HEK293 (cell line): ENCODE data around the gene COL15A1.

ENCODE experiments used
- CTCF ChIA-PET: fragments of 350-600 bp; formaldehyde crosslinking; extraction: SDS; loops from one replicate; lab custom pipeline; 2021; ENCODE audit warnings: antibody characterized with exemption; lab: Yijun Ruan, JAX
- POLR2A ChIA-PET: fragments of 300-600 bp; formaldehyde crosslinking; extraction: SDS; loops from one replicate; lab custom pipeline; 2020; ENCODE audit warnings: antibody characterized with exemption, inconsistent platforms; lab: Yijun Ruan, JAX
- H3K27ac ChIP-seq: fragments of 200-500 bp; sonication (Bioruptor generic); 2 replicates; pipeline ENCODE4 v1.5.1; 2014; ENCODE audit warnings: low read depth, low read length, control low read depth, inconsistent platforms; ENCODE audit errors: extremely low read depth
- H3K36me3 ChIP-seq, 2 experiments: fragments of 200-500 bp in 1 of 2; sonication (Bioruptor generic) in 1 of 2; 1 replicate in 1 of 2; 2 replicates in 1 of 2; pipeline ENCODE4 v1.5.1; 2014 to 2017; ENCODE audit warnings: inconsistent platforms in 2 of 2, low read length in 2 of 2; ENCODE audit not compliant: control insufficient read depth in 2 of 2, insufficient read depth in 1 of 2
- H3K4me1 ChIP-seq: fragments of 200-500 bp; sonication (Bioruptor generic); 2 replicates; pipeline ENCODE4 v1.5.1; 2014; ENCODE audit warnings: mild to moderate bottlenecking, low read length, inconsistent platforms; ENCODE audit not compliant: control insufficient read depth, insufficient read depth
- H3K4me3 ChIP-seq: 2 replicates; pipeline ENCODE4 v1.5.1; 2011; ENCODE audit warnings: low read depth, mild to moderate bottlenecking, control low read depth, low read length, moderate library complexity
- H3K9me3 ChIP-seq: fragments of 200-500 bp; sonication (Bioruptor generic); 2 replicates; pipeline ENCODE4 v1.5.1; 2014; ENCODE audit warnings: low read depth, low read length, inconsistent platforms; ENCODE audit not compliant: control insufficient read depth, insufficient read depth
- HOXD13 ChIP-seq: sonication (generic); formaldehyde crosslinking; IDR thresholded peaks from 2 replicates; pipeline ENCODE4 v1.8.0; 2022; ENCODE audit warnings: missing genetic modification reagents, borderline replicate concordance
- KLF17 ChIP-seq: fragments of 450-650 bp; formaldehyde crosslinking; IDR thresholded peaks from 2 replicates; pipeline ENCODE4 v1.5.1; 2016; ENCODE audit warnings: missing biosample characterization, missing genetic modification characterization
- SALL2 ChIP-seq: fragments of 450-650 bp; formaldehyde crosslinking; IDR thresholded peaks from 2 replicates; pipeline ENCODE4 v1.5.0; 2017; ENCODE audit warnings: missing biosample characterization, mild to moderate bottlenecking, missing genetic modification characterization, borderline replicate concordance
- SP2 ChIP-seq: fragments of 450-650 bp; formaldehyde crosslinking; IDR thresholded peaks from 2 replicates; pipeline ENCODE4 v1.5.1; 2016; ENCODE audit warnings: missing biosample characterization, missing genetic modification characterization
- TCF7L2 ChIP-seq: IDR thresholded peaks from 2 replicates; pipeline ENCODE4 v1.6.1; 2011; ENCODE audit warnings: low read depth, mild to moderate bottlenecking, inconsistent platforms, low read length, moderate library complexity, borderline replicate concordance
- ZBTB10 ChIP-seq: fragments of 450-650 bp; formaldehyde crosslinking; IDR thresholded peaks from 2 replicates; pipeline ENCODE4 v1.5.1; 2016; ENCODE audit warnings: missing biosample characterization, missing genetic modification characterization
- ZBTB20 ChIP-seq: fragments of 450-650 bp; formaldehyde crosslinking; IDR thresholded peaks from 2 replicates; pipeline ENCODE4 v1.5.1; 2016; ENCODE audit warnings: missing biosample characterization, missing genetic modification characterization
- ZBTB26 ChIP-seq: fragments of 450-650 bp; formaldehyde crosslinking; optimal IDR thresholded peaks from 2 replicates; pipeline ENCODE3; 2016; ENCODE audit warnings: missing biosample characterization, mild to moderate bottlenecking, missing genetic modification characterization
- ZNF121 ChIP-seq: fragments of 450-650 bp; formaldehyde crosslinking; IDR thresholded peaks from 2 replicates; pipeline ENCODE4 v1.5.1; 2016; ENCODE audit warnings: missing biosample characterization, missing genetic modification characterization
- ZNF174 ChIP-seq: fragments of 450-650 bp; formaldehyde crosslinking; IDR thresholded peaks from 2 replicates; pipeline ENCODE4 v1.5.0; 2017; ENCODE audit warnings: missing biosample characterization, mild to moderate bottlenecking, missing genetic modification characterization
- ZNF184 ChIP-seq: fragments of 450-650 bp; IDR thresholded peaks from 2 replicates; pipeline ENCODE4 v1.5.1; 2018; ENCODE audit warnings: missing biosample characterization, mild to moderate bottlenecking, missing genetic modification characterization
- ZNF19 ChIP-seq: fragments of 450-650 bp; formaldehyde crosslinking; IDR thresholded peaks from 2 replicates; pipeline ENCODE4; 2016; ENCODE audit warnings: missing biosample characterization, missing genetic modification characterization, low read depth
- ZNF239 ChIP-seq: fragments of 450-650 bp; formaldehyde crosslinking; IDR thresholded peaks from 2 replicates; pipeline ENCODE4 v1.5.1; 2016; ENCODE audit warnings: missing biosample characterization, missing genetic modification characterization
- ZNF311 ChIP-seq: fragments of 450-650 bp; formaldehyde crosslinking; IDR thresholded peaks from 2 replicates; pipeline ENCODE4 v1.5.1; 2017; ENCODE audit warnings: missing biosample characterization, missing genetic modification characterization, borderline replicate concordance
- ZNF335 ChIP-seq: fragments of 450-650 bp; formaldehyde crosslinking; conservative IDR thresholded peaks from 2 replicates; pipeline ENCODE4 v1.5.1; 2016; ENCODE audit warnings: missing biosample characterization, missing genetic modification characterization
- ZNF362 ChIP-seq: fragments of 450-650 bp; formaldehyde crosslinking; IDR thresholded peaks from 2 replicates; pipeline ENCODE4 v1.5.1; 2016; ENCODE audit warnings: missing biosample characterization, missing genetic modification characterization
- ZNF544 ChIP-seq: fragments of 450-650 bp; formaldehyde crosslinking; IDR thresholded peaks from 2 replicates; pipeline ENCODE4 v1.5.0; 2017; ENCODE audit warnings: missing biosample characterization, missing genetic modification characterization
- ZNF621 ChIP-seq: fragments of 450-650 bp; formaldehyde crosslinking; IDR thresholded peaks from 2 replicates; pipeline ENCODE4 v1.5.1; 2017; ENCODE audit warnings: missing biosample characterization, missing genetic modification characterization
- ZNF704 ChIP-seq: fragments of 450-650 bp; formaldehyde crosslinking; IDR thresholded peaks from 2 replicates; pipeline ENCODE4 v1.5.1; 2016; ENCODE audit warnings: missing biosample characterization, missing genetic modification characterization
- ZNF837 ChIP-seq: fragments of 450-650 bp; formaldehyde crosslinking; IDR thresholded peaks from 2 replicates; pipeline ENCODE4 v1.5.1; 2016; ENCODE audit warnings: missing biosample characterization, missing genetic modification characterization

The COL15A1 gene

GRCh38 chr9:99002706-99003105 is 59.0 kb downstream of the COL15A1 start:
- CTCF ChIA-PET = interaction anchor here (0.6 to 8.8 kb wide), 9 partner anchors 11 to 249 kb away, joined by 3 to 105 read pairs (median 3); no protein-coding TSS in a partner anchor
- no peaks in the 10 kb centered on the region for H3K4me1 ChIP-seq
- no peaks in the 10 kb centered on the region for H3K36me3 ChIP-seq
- TF ChIP-seq HOXD13 (CRISPR knock-in tag) (no peak), ZBTB26 (tag by site-specific recombination) (no peak), ZNF311 (no peak), ZNF239 (tag by site-specific recombination) (no peak), ZNF19 (tag by site-specific recombination) (no peak), ZNF121 (no peak)
- no peak overlapping the region for H3K27ac ChIP-seq
- POLR2A ChIA-PET = no interaction called here
- no peak overlapping the region for H3K4me3 ChIP-seq
- H3K9me3 ChIP-seq = no peaks in the 10 kb centered on the region

- Histone ChIP-seq H3K27ac (no peak overlapping the region), H3K4me3 (no peak overlapping the region), H3K36me3 (no peaks in the 10 kb centered on the region), H3K4me1 (no peaks in the 10 kb centered on the region), H3K9me3 (no peaks in the 10 kb centered on the region)
- CTCF ChIA-PET = interaction anchor here (1.1 to 8.8 kb wide), 5 partner anchors 12 to 154 kb away, joined by 3 to 105 read pairs (median 4); no protein-coding TSS in a partner anchor
- no peak for TF ChIP-seq SP2 (tag by site-specific recombination)
- POLR2A ChIA-PET = no interaction called here
Observed at GRCh38 chr9:99003308-99003707, 59.6 kb downstream of the COL15A1 start.

- Histone ChIP-seq H3K4me1 (no peaks in the 10 kb centered on the region), H3K27ac (no peak overlapping the region), H3K36me3 (no peaks in the 10 kb centered on the region), H3K4me3 (no peak overlapping the region), H3K9me3 (no peaks in the 10 kb centered on the region)
- TF ChIP-seq ZNF362 (tag by site-specific recombination) (no peak), ZNF335 (no peak), ZNF184 (tag by site-specific recombination) (no peak), ZBTB20 (tag by site-specific recombination) (no peak), SALL2 (tag by site-specific recombination) (no peak), ZNF704 (no peak), ZNF544 (tag by site-specific recombination) (no peak), ZNF621 (no peak), KLF17 (tag by site-specific recombination) (no peak), ZNF837 (tag by site-specific recombination) (no peak), ZBTB10 (tag by site-specific recombination) (no peak), TCF7L2 (no peak), ZNF174 (tag by site-specific recombination) (no peak), ZNF239 (tag by site-specific recombination) (no peak)
- CTCF ChIA-PET = interaction anchor here (0.6 to 0.7 kb wide), 2 partner anchors 29 to 155 kb away, joined by 3 read pairs; no protein-coding TSS in a partner anchor
- POLR2A ChIA-PET = no interaction called here
Observed at GRCh38 chr9:99004115-99004514, 60.4 kb downstream of the COL15A1 start.
